ENCODE results near the gene DIP2C.

- TF ChIP-seq CREB1 (CRISPR knock-in tag; IDR thresholded peaks at IDR 0.05) (no peak), ARID4B (CRISPR knock-in tag; IDR thresholded peaks at IDR 0.05; ENCODE audit: borderline replicate concordance) (no peak), ZNF317 (CRISPR knock-in tag; IDR thresholded peaks at IDR 0.05; ENCODE audit: borderline replicate concordance, low read depth) (no peak), HMGA2 (CRISPR knock-in tag; IDR thresholded peaks at IDR 0.05) (no peak), CTCF (IDR thresholded peaks at IDR 0.05) (no peak), TEAD4 (CRISPR knock-in tag; IDR thresholded peaks at IDR 0.05) (no peak), MXD4 (CRISPR knock-in tag; IDR thresholded peaks at IDR 0.05; ENCODE audit: borderline replicate concordance) (no peak), ELF4 (CRISPR knock-in tag; IDR thresholded peaks at IDR 0.05; ENCODE audit: low read depth) (no peak)
Measured at GRCh38 chr10:691216-691615, 1.7 kb upstream of the DIP2C start.

Data from WTC11 (cell line).